IMR-90 (cell line): Measurements from ENCODE around the gene ADAMTS16. TPM values are rescaled to one million over a fixed set of nuclear protein-coding genes. Genes with fewer than 3 reads are reported as not detected.

Source experiments
- ATAC-seq: fragments of 200-7000 bp; cut with Tn5 transposase; 2 replicates; pipeline ENCODE4 v1.9.1; 2020; ENCODE audit warnings: low read depth, mild to moderate bottlenecking, moderate library complexity
- BruUV-seq: library from RNA; stranded (reverse); fragments of 400-500 nt; replicated peaks from 2 replicates; lab custom pipeline; 2021; lab: Mats Ljungman, UMichigan
- CTCF ChIA-PET: fragments of 300-600 bp; formaldehyde crosslinking; extraction: SDS; loops from one replicate; lab custom pipeline; 2021; ENCODE audit warnings: antibody characterized with exemption; lab: Yijun Ruan, JAX
- POLR2A ChIA-PET: fragments of 300-600 bp; sonication (Branson Sonifier 250); formaldehyde crosslinking; loops from one replicate; lab custom pipeline; 2022; ENCODE audit warnings: antibody characterized with exemption; ENCODE audit not compliant: unreplicated experiment; lab: Charles Lee
- DNase-seq: peaks from one replicate; pipeline ENCODE4 v3.0.0; 2013
- H2AFZ ChIP-seq: replicated peaks from 2 replicates; pipeline ENCODE3; 2013; ENCODE audit warnings: low read length, mild to moderate bottlenecking; ENCODE audit not compliant: poor library complexity
- H2AK5ac ChIP-seq: 2 replicates; pipeline ENCODE4 v1.6.1; 2013; ENCODE audit warnings: low read depth, low read length, inconsistent platforms
- H2AK9ac ChIP-seq: replicated peaks from 2 replicates; pipeline ENCODE3; 2013; ENCODE audit warnings: mild to moderate bottlenecking, low read depth, low read length, moderate library complexity; ENCODE audit not compliant: poor library complexity
- H2BK120ac ChIP-seq: 2 replicates; pipeline ENCODE4 v1.6.1; 2013; ENCODE audit warnings: low read depth, low read length, inconsistent platforms
- H2BK15ac ChIP-seq: 3 replicates; pipeline ENCODE4 v1.6.1; 2013; ENCODE audit warnings: low read depth, low read length, inconsistent platforms
- H2BK20ac ChIP-seq: 2 replicates; pipeline ENCODE4 v1.6.1; 2013; ENCODE audit warnings: low read depth, mild to moderate bottlenecking, inconsistent platforms, low read length, moderate library complexity
- H2BK5ac ChIP-seq: 2 replicates; pipeline ENCODE4 v1.6.1; 2013; ENCODE audit warnings: mild to moderate bottlenecking, low read depth, low read length, inconsistent platforms; ENCODE audit not compliant: poor library complexity, severe bottlenecking
- H3K14ac ChIP-seq: replicated peaks from 2 replicates; pipeline ENCODE4 v1.6.1; 2013; ENCODE audit warnings: low read depth, low read length, inconsistent platforms
- H3K18ac ChIP-seq: 2 replicates; pipeline ENCODE4 v1.6.1; 2013; ENCODE audit warnings: low read depth, low read length, control low read depth
- H3K23ac ChIP-seq: 2 replicates; pipeline ENCODE4 v1.6.1; 2013; ENCODE audit warnings: low read depth, low read length, inconsistent platforms
- H3K27ac ChIP-seq: 2 replicates; pipeline ENCODE4 v1.5.1; 2013; ENCODE audit warnings: mild to moderate bottlenecking, control low read depth, low read length; ENCODE audit not compliant: insufficient read depth
- H3K27me3 ChIP-seq: 2 replicates; pipeline ENCODE4 v1.6.1; 2013; ENCODE audit warnings: low read length; ENCODE audit not compliant: control insufficient read depth, insufficient read depth
- H3K36me3 ChIP-seq: 2 replicates; pipeline ENCODE4 v1.6.1; 2013; ENCODE audit warnings: low read length, mixed read lengths; ENCODE audit not compliant: control insufficient read depth, insufficient read depth
- H3K4ac ChIP-seq: 2 replicates; pipeline ENCODE4 v1.6.1; 2013; ENCODE audit warnings: low read depth, low read length, inconsistent platforms
- H3K4me1 ChIP-seq: 2 replicates; pipeline ENCODE4 v1.6.1; 2013; ENCODE audit warnings: low read length, mixed read lengths; ENCODE audit not compliant: control insufficient read depth, insufficient read depth
- H3K4me2 ChIP-seq: 2 replicates; pipeline ENCODE4 v1.6.1; 2013; ENCODE audit warnings: low read depth, mild to moderate bottlenecking, control low read depth, low read length, moderate library complexity
- H3K4me3 ChIP-seq: 2 replicates; pipeline ENCODE4 v1.5.1; 2013; ENCODE audit warnings: low read depth, mild to moderate bottlenecking, control low read depth, low read length, moderate library complexity; ENCODE audit not compliant: insufficient read depth
- H3K56ac ChIP-seq: 2 replicates; pipeline ENCODE4 v1.6.1; 2013; ENCODE audit warnings: low read length, inconsistent platforms; ENCODE audit not compliant: insufficient read depth; ENCODE audit errors: extremely low read depth
- H3K79me1 ChIP-seq, 2 experiments: 2 replicates each; pipeline ENCODE4 v1.6.1; 2013; ENCODE audit warnings: low read length in 2 of 2, inconsistent platforms in 1 of 2, low read depth in 1 of 2
- H3K9ac ChIP-seq: 2 replicates; pipeline ENCODE4 v1.6.1; 2013; ENCODE audit warnings: low read depth, low read length, control low read depth
- H3K9me1 ChIP-seq: 2 replicates; pipeline ENCODE4 v1.6.1; 2013; ENCODE audit warnings: low read length, inconsistent platforms; ENCODE audit not compliant: insufficient read depth
- H3K9me3 ChIP-seq: 2 replicates; pipeline ENCODE4 v1.6.1; 2013; ENCODE audit warnings: low read length; ENCODE audit not compliant: control insufficient read depth, insufficient read depth
- H4K20me1 ChIP-seq: 2 replicates; pipeline ENCODE4 v1.6.1; 2013; ENCODE audit warnings: low read length, inconsistent platforms; ENCODE audit not compliant: insufficient read depth
- H4K5ac ChIP-seq: 2 replicates; pipeline ENCODE4 v1.6.1; 2013; ENCODE audit warnings: mild to moderate bottlenecking, low read depth, low read length, control low read depth
- H4K8ac ChIP-seq, 2 experiments: 2 replicates each; pipeline ENCODE4 v1.6.1; 2013; ENCODE audit warnings: low read depth in 2 of 2, low read length in 2 of 2, control low read depth in 1 of 2, inconsistent platforms in 1 of 2
- H4K91ac ChIP-seq: 2 replicates; pipeline ENCODE4 v1.6.1; 2013; ENCODE audit warnings: low read depth, low read length, inconsistent platforms; ENCODE audit not compliant: insufficient read depth
- BHLHE40 ChIP-seq: fragments of 150-350 bp; IDR thresholded peaks from 2 replicates; pipeline ENCODE4 v1.6.1; 2016; ENCODE audit warnings: mild to moderate bottlenecking, low read depth, low read length
- CEBPB ChIP-seq: IDR thresholded peaks from 2 replicates; pipeline ENCODE4 v1.6.1; 2012; ENCODE audit warnings: low read depth, low read length, improper control_type of control experiment
- ELK1 ChIP-seq: fragments of 150-350 bp; IDR thresholded peaks from 2 replicates; pipeline ENCODE4 v1.6.1; 2016; ENCODE audit warnings: low read depth, mild to moderate bottlenecking, low read length, moderate library complexity, borderline replicate concordance
- FOS ChIP-seq: fragments of 150-350 bp; IDR thresholded peaks from 2 replicates; pipeline ENCODE4 v1.6.1; 2016; ENCODE audit warnings: low read depth, low read length
- MAFK ChIP-seq: IDR thresholded peaks from 2 replicates; pipeline ENCODE4 v1.6.1; 2012; ENCODE audit warnings: low read depth, low read length, improper control_type of control experiment
- MAZ ChIP-seq: IDR thresholded peaks from 2 replicates; pipeline ENCODE4 v1.6.1; 2012; ENCODE audit warnings: low read depth, mild to moderate bottlenecking, low read length, improper control_type of control experiment, moderate library complexity, borderline replicate concordance
- NFE2L2 ChIP-seq: fragments of 150-350 bp; IDR thresholded peaks from 2 replicates; pipeline ENCODE4 v1.6.1; 2016; ENCODE audit warnings: low read depth, mild to moderate bottlenecking, low read length
- POLR2A ChIP-seq: IDR thresholded peaks from 2 replicates; pipeline ENCODE4 v1.6.1; 2012; ENCODE audit warnings: mild to moderate bottlenecking, low read depth, low read length
- WGBS, 2 experiments: methylation state at CpG; one replicate each; pipeline versions ENCODE4 v1.1.5 to v1.1.7; 2013; ENCODE audit warnings: missing lambda C conversion rate in 2 of 2; ENCODE audit not compliant: insufficient read length in 1 of 2; ENCODE audit errors: extremely low coverage in 2 of 2; 5-methylcytosine and 5-hydroxymethylcytosine counted together
- dilution Hi-C: fragments of 300-500 bp; cut with HindIII; formaldehyde crosslinking; loops from one replicate; pipeline ENCODE4 v1.14.3; 2018; ENCODE audit warnings: low sequenced_read_pairs; ENCODE audit not compliant: unreplicated experiment
- in situ Hi-C: fragments of 300-500 bp; cut with MboI; formaldehyde crosslinking; loops from 3 replicates; pipeline ENCODE4 v1.14.3; 2019; ENCODE audit warnings: low sequenced_read_pairs, inconsistent platforms, mixed read lengths
- intact Hi-C: fragments of 100-400 bp; cut with micrococcal nuclease; formaldehyde crosslinking; loops from 2 replicates; pipeline ENCODE4 v1.10.0; 2022
- polyA plus RNA-seq, 3 experiments: library from polyadenylated mRNA; depleted of rRNA; stranded (reverse); fragments of >200 nt; gene quantifications; 2 replicates each; pipeline ENCODE4 v1.2.3, GENCODE V29; 2012; ENCODE audit warnings: low replicate concordance in 1 of 3
- total RNA-seq: library from RNA; depleted of rRNA; stranded (reverse); fragments of >200 nt; gene quantifications from 2 replicates; pipeline ENCODE4 v1.2.3, GENCODE V29; 2012

Gene ADAMTS16
- total and polyA plus RNA-seq, 2 of the 4 experiments (the other 2 are of a cell fraction): 0.09 to 0.18 TPM

GRCh38 chr5:5169466-5169865 lies 29.3 kb downstream of the ADAMTS16 start:
- no peaks in the 10 kb centered on the region for H3K4me1 ChIP-seq
- H3K36me3 ChIP-seq: no peaks in the 10 kb centered on the region
- no peak overlapping the region for H3K56ac ChIP-seq
- H3K4me2 ChIP-seq: no peak overlapping the region
- ChIA-PET POLR2A (no interaction called here), CTCF (no interaction called here)
- H4K20me1 ChIP-seq: no peaks in the 10 kb centered on the region
- no peak overlapping the region for H3K4me3 ChIP-seq
- H3K4ac ChIP-seq: no peak overlapping the region
- H2BK15ac ChIP-seq: no peak overlapping the region
- no peak overlapping the region for H3K23ac ChIP-seq
- TF ChIP-seq FOS (no peak), CEBPB (no peak), BHLHE40 (no peak), POLR2A (no peak), NFE2L2 (no peak), ELK1 (no peak), MAZ (no peak), MAFK (no peak)
- WGBS, 2 experiments: 71% methylated on average over 4 of the region's 8 CpGs; no CpG with 5 or more reads in 1 of the 2 experiments
- H2AK5ac ChIP-seq: no peak overlapping the region
- H3K79me1 ChIP-seq: no peaks in the 10 kb centered on the region
- H4K91ac ChIP-seq: no peak overlapping the region
- no peak overlapping the region for H2BK120ac ChIP-seq
- no peak overlapping the region for H3K14ac ChIP-seq
- H3K9me1 ChIP-seq: no peaks in the 10 kb centered on the region
- ATAC-seq (no peak), DNase-seq (no peak)
- no peak overlapping the region for H2BK20ac ChIP-seq
- BruUV-seq: no TSS peak
- H3K9ac ChIP-seq: no peak overlapping the region
- dilution Hi-C loops (no loop called here), in situ Hi-C loops (no loop called here), intact Hi-C loops (no loop called here)
- no peak overlapping the region for H4K5ac ChIP-seq
- no peak overlapping the region for H3K27ac ChIP-seq
- no peak overlapping the region for H2BK5ac ChIP-seq
- H3K18ac ChIP-seq: no peak overlapping the region
- H2AFZ ChIP-seq: no peak overlapping the region
- no peaks in the 10 kb centered on the region for H3K27me3 ChIP-seq
- no peak overlapping the region for H4K8ac ChIP-seq
- H2AK9ac ChIP-seq: no peak overlapping the region
- H3K9me3 ChIP-seq: peaks cover 8% of the 10 kb centered on the region
